Stomach (tissue), 9 donors: ENCODE results near the gene NGB. TPM values are rescaled to one million over a fixed set of nuclear protein-coding genes. Genes with fewer than 3 reads are reported as not detected.

Experiments
- DNase-seq, 2 donors: peaks; one replicate each; pipeline versions ENCODE4 v3.0.0 to v3.0.0-alpha.2; 2013 to 2019
- H3K27ac ChIP-seq, 5 donors: fragments of 200-600 bp in 4 of 5; sonication (generic) in 4 of 5; one replicate each; pipeline ENCODE4 v1.5.1; 2013 to 2019; ENCODE audit warnings: mild to moderate bottlenecking in 1 of 5, moderate library complexity in 1 of 5
- H3K27me3 ChIP-seq, 3 donors: fragments of 200-600 bp; sonication (generic); one replicate each; pipeline ENCODE4 v1.5.1; 2017 to 2019; ENCODE audit warnings: mixed run types in 1 of 3
- H3K36me3 ChIP-seq, 4 donors: fragments of 200-600 bp; sonication (generic); 1 replicate in 3 of 4; 2 replicates in 1 of 4; pipeline ENCODE4 v1.5.1; 2016 to 2019
- H3K4me1 ChIP-seq, 4 donors: fragments of 200-600 bp; sonication (generic); one replicate each; pipeline ENCODE4 v1.5.1; 2016 to 2019
- H3K4me3 ChIP-seq, 4 donors: fragments of 200-600 bp; sonication (generic) in 3 of 4; one replicate each; pipeline ENCODE4 v1.5.1; 2016 to 2019; ENCODE audit warnings: mild to moderate bottlenecking in 1 of 4
- H3K9me3 ChIP-seq, 4 donors: fragments of 200-600 bp; sonication (generic); one replicate each; pipeline ENCODE4 v1.5.1; 2016 to 2019
- CTCF ChIP-seq, 7 experiments: fragments of 450-650 bp in 4 of 7; fragments of 200-600 bp in 3 of 7; sonication (generic) in 3 of 7; IDR thresholded peaks; one replicate each; pipeline ENCODE4 v1.5.1; 2016 to 2019; ENCODE audit warnings: antibody characterized with exemption in 7 of 7, control low read depth in 2 of 7, mild to moderate bottlenecking in 1 of 7
- EP300 ChIP-seq: sonication (generic); formaldehyde crosslinking; IDR thresholded peaks from one replicate; pipeline ENCODE4 v1.6.1; 2017; ENCODE audit warnings: antibody characterized with exemption
- POLR2A ChIP-seq, 4 donors: fragments of 450-650 bp; IDR thresholded peaks; one replicate each; pipeline ENCODE4 v1.6.1; 2016; ENCODE audit warnings: antibody characterized with exemption in 4 of 4, control low read depth in 2 of 4, mild to moderate bottlenecking in 1 of 4, moderate library complexity in 1 of 4
- POLR2AphosphoS5 ChIP-seq, 3 donors: sonication (generic); formaldehyde crosslinking; IDR thresholded peaks; one replicate each; pipeline ENCODE4 v1.6.1; 2016; ENCODE audit warnings: antibody characterized with exemption in 3 of 3
- WGBS, 5 donors: extraction: QIAGEN DNeasy Blood & Tissue Kit in 3 of 5; methylation state at CpG; one replicate each; pipeline versions ENCODE4 v1.1.5 to v1.1.7; 2013 to 2018; 5-methylcytosine and 5-hydroxymethylcytosine counted together
- intact Hi-C: fragments of 100-400 bp; cut with DNase I; formaldehyde crosslinking; loops from one replicate; pipeline ENCODE4 v1.15.1; 2023; ENCODE audit warnings: low total_unique reads
- polyA plus RNA-seq, 3 donors: library from polyadenylated mRNA; stranded (reverse); fragments of 200-250 nt; gene quantifications; one replicate each; pipeline ENCODE4 v1.2.3, GENCODE V29; 2013
- total RNA-seq, 5 donors: library from RNA; depleted of rRNA; stranded (reverse); fragments of >200 nt; gene quantifications; one replicate each; pipeline versions ENCODE4 v1.1.0 to v1.2.3, GENCODE V29; 2014 to 2016
- donor health status: healthy with polysubstance abuse.
- donor health status: Bipolar disorder and iron deficiency.
- donor health status: healthy.

The NGB gene
- total and polyA plus RNA-seq, 8 donors: 0.18 to 47.2 (median 1.8) TPM; not detected in 3

GRCh38 chr14:77273796-77274195 lies 2.8 kb upstream of the NGB start:
- no peak overlapping the region for H3K4me3 ChIP-seq
- H3K27ac ChIP-seq: no peak overlapping the region
- TF ChIP-seq CTCF (IDR thresholded peaks at IDR 0.05): no peak
- no peak for TF ChIP-seq POLR2A (IDR thresholded peaks at IDR 0.05)
- TF ChIP-seq POLR2AphosphoS5 (IDR thresholded peaks at IDR 0.05): no peak
- no peak for TF ChIP-seq EP300
- H3K27me3 ChIP-seq: peaks cover 8 to 44% (median 25%) of the 10 kb centered on the region in 3 donors
- WGBS, 5 donors: 70 to 95% (median 82%) methylated on average over 4 of the region's 4 CpGs
- H3K36me3 ChIP-seq: peaks cover 11 to 44% (median 28%) of the 10 kb centered on the region in 4 donors
- peaks cover 0 to 17% (median 9%) of the 10 kb centered on the region in 4 donors for H3K4me1 ChIP-seq
- peaks cover 0 to 6% (median 3%) of the 10 kb centered on the region in 4 donors for H3K9me3 ChIP-seq
- intact Hi-C loops: no loop called here
- no peak for DNase-seq

- H3K27ac ChIP-seq: no peak overlapping the region
- H3K27me3 ChIP-seq: peaks cover 8 to 58% (median 32%) of the 10 kb centered on the region in 3 donors
- 59 to 82% (median 71%) methylated on average over 4 of the region's 4 CpGs for WGBS, 5 donors
Observed at GRCh38 chr14:77272261-77272660, 1.3 kb upstream of the NGB start.

GRCh38 chr14:77270361-77271112 lies 469 bp downstream of the NGB start:
- TF ChIP-seq CTCF (IDR thresholded peaks at IDR 0.05) (no peak), EP300 (no peak), POLR2A (IDR thresholded peaks at IDR 0.05) (no peak), POLR2AphosphoS5 (IDR thresholded peaks at IDR 0.05) (no peak)
- Histone ChIP-seq H3K9me3 (peaks cover 0 to 23% (median 17%) of the 10 kb centered on the region in 4 donors), H3K36me3 (peaks cover 0 to 11% (median 0%) of the 10 kb centered on the region in 4 donors), H3K27me3 (peaks cover 8 to 67% (median 32%) of the 10 kb centered on the region in 3 donors), H3K4me3 (peak overlapping the region in 1 of 4 donors; percentile 6), H3K4me1 (peaks cover 0 to 17% (median 9%) of the 10 kb centered on the region in 4 donors), H3K27ac (no peak overlapping the region)
- 3 to 7% (median 4%) methylated on average over 26 to 84 of the region's 84 CpGs; no CpG with 5 or more reads in 1 of the 5 donors for WGBS, 5 donors
- intact Hi-C loops: no loop called here
- DNase-seq: peak in 1 of 2 donors; percentile 16

More at GRCh38 chr14:77272261-77272660, 1.3 kb upstream of the NGB start:
- no peak for DNase-seq
- Histone ChIP-seq H3K4me1 (peaks cover 0 to 17% (median 9%) of the 10 kb centered on the region in 4 donors), H3K9me3 (peaks cover 0 to 20% (median 16%) of the 10 kb centered on the region in 4 donors), H3K4me3 (no peak overlapping the region), H3K36me3 (peaks cover 4 to 28% (median 13%) of the 10 kb centered on the region in 4 donors)
- TF ChIP-seq POLR2A (IDR thresholded peaks at IDR 0.05) (no peak), EP300 (no peak), CTCF (IDR thresholded peaks at IDR 0.05) (no peak), POLR2AphosphoS5 (IDR thresholded peaks at IDR 0.05) (no peak)
- intact Hi-C loops: no loop called here

DNA sequence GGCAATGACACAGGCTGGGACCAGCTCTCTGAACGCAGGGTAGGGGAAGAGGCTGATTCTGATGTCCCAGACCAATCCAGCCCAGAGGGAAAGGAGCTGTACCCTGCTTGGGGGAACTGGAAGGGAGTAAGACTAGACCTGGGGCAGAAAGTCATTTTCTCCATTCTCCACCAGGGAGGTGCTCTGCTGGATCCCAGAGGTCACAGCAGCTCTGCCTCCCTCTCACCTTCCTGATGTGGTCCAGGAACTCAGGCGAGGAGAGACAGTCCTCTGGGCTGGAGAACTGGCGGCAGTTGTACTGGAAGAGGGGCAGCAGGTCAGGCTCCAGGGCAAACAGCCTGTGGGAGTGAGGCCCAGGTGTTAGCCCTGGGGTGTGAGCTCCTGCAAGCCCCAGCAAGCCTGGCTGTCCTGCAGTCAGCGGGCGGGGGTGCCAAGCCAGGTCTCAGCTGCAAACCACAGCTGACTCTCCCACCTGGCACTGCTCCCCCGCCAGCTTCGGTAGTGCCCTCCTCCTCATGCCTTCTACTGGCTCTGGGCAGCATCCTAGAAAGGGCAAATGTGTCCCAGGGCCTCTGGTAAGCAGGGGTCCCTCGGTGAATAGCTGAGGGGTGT lies 1.9 kb downstream of the NGB start:
- H3K27me3 ChIP-seq: peaks cover 8 to 67% (median 32%) of the 10 kb centered on the region in 3 donors
- peak in 1 of 2 donors; percentile 15 for DNase-seq
- WGBS, 5 donors: 28 to 38% (median 32%) methylated on average over 6 to 8 of the region's 8 CpGs
- no peak overlapping the region for H3K4me3 ChIP-seq
- peaks cover 0 to 17% (median 9%) of the 10 kb centered on the region in 4 donors for H3K4me1 ChIP-seq
- TF ChIP-seq EP300 (no peak), CTCF (IDR thresholded peaks at IDR 0.05) (no peak), POLR2A (IDR thresholded peaks at IDR 0.05) (no peak), POLR2AphosphoS5 (IDR thresholded peaks at IDR 0.05) (no peak)
- no peaks in the 10 kb centered on the region for H3K36me3 ChIP-seq
- H3K27ac ChIP-seq: no peak overlapping the region
- intact Hi-C loops: no loop called here
- peaks cover 0 to 23% (median 17%) of the 10 kb centered on the region in 4 donors for H3K9me3 ChIP-seq
